DMS114 treated with DMSO at 0.1 percent for 48 hours (cell line): ENCODE data around the gene ALX4.

Experiments
- DNase-seq: peaks from one replicate; lab custom pipeline; 2025; ENCODE audit not compliant: unreplicated experiment; lab: John Stamatoyannopoulos, UW

Gene ALX4

GRCh38 chr11:44301564-44302271 lies 8.2 kb downstream of the ALX4 start:
- no peak for DNase-seq

- DNase-seq: no peak
Observed at GRCh38 chr11:44300844-44301563, 8.9 kb downstream of the ALX4 start.

GRCh38 chr11:44298862-44299261 lies 11.1 kb downstream of the ALX4 start:
- DNase-seq: no peak

- DNase-seq: no peak
Observed at GRCh38 chr11:44290208-44290607, 19.7 kb downstream of the ALX4 start.

GRCh38 chr11:44288133-44288526 lies 21.8 kb downstream of the ALX4 start:
- DNase-seq: no peak

- no peak for DNase-seq
Observed at GRCh38 chr11:44286911-44287310, 23.0 kb downstream of the ALX4 start.

GRCh38 chr11:44286268-44286880 lies 23.6 kb downstream of the ALX4 start:
- DNase-seq: peak; percentile 1

GRCh38 chr11:44285756-44286155 lies 24.2 kb downstream of the ALX4 start:
- DNase-seq: no peak

GRCh38 chr11:44282620-44283019 lies 27.3 kb downstream of the ALX4 start:
- DNase-seq: no peak

- DNase-seq: no peak
Observed at GRCh38 chr11:44281151-44281550, 28.8 kb downstream of the ALX4 start.

GRCh38 chr11:44280257-44280656 lies 29.7 kb downstream of the ALX4 start:
- no peak for DNase-seq

- no peak for DNase-seq
Observed at GRCh38 chr11:44279483-44279882, 30.5 kb downstream of the ALX4 start.

- no peak for DNase-seq
Observed at GRCh38 chr11:44277196-44278090, 32.5 kb downstream of the ALX4 start.

GRCh38 chr11:44275961-44276550 lies 33.9 kb downstream of the ALX4 start:
- DNase-seq: no peak

- no peak for DNase-seq
Observed at GRCh38 chr11:44275241-44275640, 34.7 kb downstream of the ALX4 start.

- no peak for DNase-seq
Observed at GRCh38 chr11:44274404-44274803, 35.5 kb downstream of the ALX4 start.

- no peak for DNase-seq
Observed at GRCh38 chr11:44271286-44271685, 38.7 kb downstream of the ALX4 start.

GRCh38 chr11:44270403-44271273 lies 39.3 kb downstream of the ALX4 start:
- no peak for DNase-seq

GRCh38 chr11:44269369-44270351 lies 40.3 kb downstream of the ALX4 start:
- no peak for DNase-seq
